ENCODE measurements around the gene ETAA1.

Gene ETAA1

GRCh38 chr2:67438337-67438736, 41.2 kb downstream of the ETAA1 start:
- no peak for DNase-seq (ENCODE audit: low spot score)

- DNase-seq (ENCODE audit: low spot score): no peak
Measured at GRCh38 chr2:67445652-67446268, 48.6 kb downstream of the ETAA1 start.

- no peak for DNase-seq (ENCODE audit: low spot score)
Measured at GRCh38 chr2:67446491-67446911, 49.4 kb downstream of the ETAA1 start.

GRCh38 chr2:67448648-67449047, 51.5 kb downstream of the ETAA1 start:
- DNase-seq (ENCODE audit: low spot score): no peak

- no peak for DNase-seq (ENCODE audit: low spot score)
Measured at GRCh38 chr2:67451086-67451832, 54.1 kb downstream of the ETAA1 start.

- DNase-seq (ENCODE audit: low spot score): no peak
Measured at GRCh38 chr2:67453310-67453709, 56.2 kb downstream of the ETAA1 start.

GRCh38 chr2:67455219-67456142, 58.3 kb downstream of the ETAA1 start:
- no peak for DNase-seq (ENCODE audit: low spot score)

GRCh38 chr2:67456428-67456827, 59.3 kb downstream of the ETAA1 start:
- DNase-seq (ENCODE audit: low spot score): no peak

GRCh38 chr2:67457699-67458098, 60.6 kb downstream of the ETAA1 start:
- DNase-seq (ENCODE audit: low spot score): no peak

GRCh38 chr2:67459761-67460160, 62.6 kb downstream of the ETAA1 start:
- DNase-seq (ENCODE audit: low spot score): no peak
